WTC11 (cell line): ENCODE measurements around the gene KAT7. TPM values are rescaled to one million over a fixed set of nuclear protein-coding genes. Genes with fewer than 3 reads are reported as not detected.

Experiments used
- ATAC-seq: fragments of 200-7000 bp; cut with Tn5 transposase; 2 replicates; pipeline ENCODE4 v1.10.0; 2021; ENCODE audit warnings: mild to moderate bottlenecking, moderate library complexity
- CTCF ChIA-PET: fragments of 300-600 bp; sonication (Branson Sonifier 250); formaldehyde crosslinking; loops from one replicate; lab custom pipeline; 2021; ENCODE audit warnings: antibody characterized with exemption; lab: Charles Lee
- POLR2A ChIA-PET: fragments of 350-600 bp; sonication (Branson Sonifier 250); formaldehyde crosslinking; loops from one replicate; lab custom pipeline; 2021; ENCODE audit warnings: antibody characterized with exemption; lab: Charles Lee
- DNase-seq: peaks from one replicate; pipeline ENCODE4 v3.0.0; 2021; ENCODE audit warnings: low spot score
- H3K27ac Mint-ChIP-seq: 2 replicates; pipeline ENCODE4 v1.8.0; 2021; ENCODE audit warnings: mixed read lengths
- H3K27me3 Mint-ChIP-seq: 2 replicates; pipeline ENCODE4 v1.8.0; 2021; ENCODE audit warnings: low read depth, mild to moderate bottlenecking, moderate library complexity, mixed read lengths
- H3K36me3 Mint-ChIP-seq: 2 replicates; pipeline ENCODE4 v1.8.0; 2021; ENCODE audit warnings: mixed read lengths
- H3K4me1 Mint-ChIP-seq: 2 replicates; pipeline ENCODE4 v1.8.0; 2022; ENCODE audit warnings: mixed read lengths
- H3K4me3 Mint-ChIP-seq: 2 replicates; pipeline ENCODE4 v1.8.0; 2021; ENCODE audit warnings: mild to moderate bottlenecking, moderate library complexity, mixed read lengths
- H3K9me3 Mint-ChIP-seq: 2 replicates; pipeline ENCODE4 v1.8.0; 2021; ENCODE audit warnings: mixed read lengths
- AFF4 ChIP-seq: sonication (generic); formaldehyde crosslinking; IDR thresholded peaks from 2 replicates; pipeline ENCODE4 v1.8.1; 2023; ENCODE audit warnings: mild to moderate bottlenecking, missing genetic modification reagents, borderline replicate concordance
- AR ChIP-seq: fragments of 250-450 bp; sonication (Bioruptor Pico); IDR thresholded peaks from 2 replicates; pipeline ENCODE4 v1.9.0; 2021; ENCODE audit warnings: mild to moderate bottlenecking
- ATF1 ChIP-seq: sonication (generic); formaldehyde crosslinking; IDR thresholded peaks from 2 replicates; pipeline ENCODE4 v1.8.1; 2023; ENCODE audit warnings: mild to moderate bottlenecking, moderate library complexity, missing genetic modification reagents
- JUN ChIP-seq: sonication (generic); formaldehyde crosslinking; IDR thresholded peaks from 2 replicates; pipeline ENCODE4 v1.8.0; 2023; ENCODE audit warnings: mild to moderate bottlenecking, missing genetic modification reagents
- MLX ChIP-seq: sonication (generic); formaldehyde crosslinking; IDR thresholded peaks from 2 replicates; pipeline ENCODE4 v1.8.1; 2023; ENCODE audit warnings: mild to moderate bottlenecking, missing genetic modification reagents, moderate library complexity
- PRRX2 ChIP-seq: fragments of 250-450 bp; sonication (Bioruptor Pico); IDR thresholded peaks from 2 replicates; pipeline ENCODE4 v1.8.0; 2021; ENCODE audit warnings: mild to moderate bottlenecking
- ZNF219 ChIP-seq: sonication (generic); formaldehyde crosslinking; IDR thresholded peaks from 2 replicates; pipeline ENCODE4 v1.8.0; 2023; ENCODE audit warnings: missing genetic modification reagents, mild to moderate bottlenecking, borderline replicate concordance
- ZNF263 ChIP-seq: sonication (generic); formaldehyde crosslinking; IDR thresholded peaks from 2 replicates; pipeline ENCODE4 v1.8.1; 2022; ENCODE audit warnings: low read depth, mild to moderate bottlenecking, moderate library complexity, missing genetic modification reagents
- ZNF396 ChIP-seq: fragments of 250-450 bp; sonication (Bioruptor Pico); IDR thresholded peaks from 2 replicates; pipeline ENCODE4 v1.8.0; 2021; ENCODE audit warnings: mild to moderate bottlenecking, moderate library complexity, borderline replicate concordance
- ZNF532 ChIP-seq: fragments of 250-450 bp; sonication (Bioruptor Pico); IDR thresholded peaks from 2 replicates; pipeline ENCODE4 v1.9.0; 2021; ENCODE audit warnings: mild to moderate bottlenecking, borderline replicate concordance
- ZNF671 ChIP-seq: fragments of 250-450 bp; sonication (Bioruptor Pico); IDR thresholded peaks from 2 replicates; pipeline ENCODE4 v1.8.0; 2021; ENCODE audit warnings: mild to moderate bottlenecking
- total RNA-seq: library from RNA; stranded (reverse); gene quantifications from 3 replicates; pipeline ENCODE4 v1.2.3, GENCODE V29; 2021
- TF ChIP-seq, protein P1 (sequence below): sonication (generic); formaldehyde crosslinking; IDR thresholded peaks from 2 replicates; pipeline ENCODE4 v1.8.1; 2023; ENCODE audit warnings: mild to moderate bottlenecking, missing genetic modification reagents
- TF ChIP-seq, protein P2 (sequence below): sonication (generic); formaldehyde crosslinking; IDR thresholded peaks from 2 replicates; pipeline ENCODE4 v1.8.0; 2022; ENCODE audit warnings: mild to moderate bottlenecking, missing genetic modification reagents
- TF ChIP-seq, protein P3 (sequence below): sonication (generic); formaldehyde crosslinking; IDR thresholded peaks from 2 replicates; pipeline ENCODE4 v1.8.1; 2022; ENCODE audit warnings: low read depth, missing genetic modification reagents, borderline replicate concordance

Gene KAT7
- total RNA-seq, 1 experiment from 2014 or later, result 199 TPM

DNA sequence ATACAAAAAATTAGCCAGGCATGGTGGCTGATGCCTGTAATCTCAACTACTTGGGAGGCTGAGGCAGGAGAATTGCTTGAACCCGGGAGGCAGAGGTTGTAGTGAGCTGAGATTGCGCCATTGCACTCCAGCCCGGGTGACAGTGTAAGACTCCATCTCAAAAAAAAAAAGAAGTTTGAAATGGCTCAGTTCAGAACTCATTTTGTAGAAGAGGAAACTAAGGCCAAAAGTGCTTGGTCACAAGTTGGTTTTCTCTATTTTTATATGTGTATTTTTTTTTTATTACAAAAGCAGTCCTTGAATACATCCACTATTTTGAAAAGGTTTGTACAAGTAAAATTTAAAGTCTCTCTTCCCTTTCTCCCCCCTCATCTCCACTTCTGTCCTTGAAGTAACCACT is 53.9 kb downstream of the KAT7 start:
- Mint-ChIP-seq H3K27me3 (no peaks in the 10 kb centered on the region), H3K4me1 (peaks cover 3% of the 10 kb centered on the region; the same call in 1 of the 2 replicates), H3K27ac (no peak overlapping the region), H3K9me3 (no peaks in the 10 kb centered on the region)
- TF ChIP-seq JUN (CRISPR knock-in tag) (no peak), ZNF263 (CRISPR knock-in tag) (no peak), PRRX2 (CRISPR knock-in tag) (no peak), ZNF532 (CRISPR knock-in tag) (no peak), AR (no peak), ZNF671 (no peak), MLX (CRISPR knock-in tag) (no peak), ZNF219 (CRISPR knock-in tag) (no peak), ZNF396 (CRISPR knock-in tag) (no peak), ATF1 (CRISPR knock-in tag) (no peak), AFF4 (CRISPR knock-in tag) (no peak)
- TF ChIP-seq, protein P1, sequence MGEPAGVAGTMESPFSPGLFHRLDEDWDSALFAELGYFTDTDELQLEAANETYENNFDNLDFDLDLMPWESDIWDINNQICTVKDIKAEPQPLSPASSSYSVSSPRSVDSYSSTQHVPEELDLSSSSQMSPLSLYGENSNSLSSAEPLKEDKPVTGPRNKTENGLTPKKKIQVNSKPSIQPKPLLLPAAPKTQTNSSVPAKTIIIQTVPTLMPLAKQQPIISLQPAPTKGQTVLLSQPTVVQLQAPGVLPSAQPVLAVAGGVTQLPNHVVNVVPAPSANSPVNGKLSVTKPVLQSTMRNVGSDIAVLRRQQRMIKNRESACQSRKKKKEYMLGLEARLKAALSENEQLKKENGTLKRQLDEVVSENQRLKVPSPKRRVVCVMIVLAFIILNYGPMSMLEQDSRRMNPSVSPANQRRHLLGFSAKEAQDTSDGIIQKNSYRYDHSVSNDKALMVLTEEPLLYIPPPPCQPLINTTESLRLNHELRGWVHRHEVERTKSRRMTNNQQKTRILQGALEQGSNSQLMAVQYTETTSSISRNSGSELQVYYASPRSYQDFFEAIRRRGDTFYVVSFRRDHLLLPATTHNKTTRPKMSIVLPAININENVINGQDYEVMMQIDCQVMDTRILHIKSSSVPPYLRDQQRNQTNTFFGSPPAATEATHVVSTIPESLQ (CRISPR knock-in tag), result no peak
- TF ChIP-seq, protein P2, sequence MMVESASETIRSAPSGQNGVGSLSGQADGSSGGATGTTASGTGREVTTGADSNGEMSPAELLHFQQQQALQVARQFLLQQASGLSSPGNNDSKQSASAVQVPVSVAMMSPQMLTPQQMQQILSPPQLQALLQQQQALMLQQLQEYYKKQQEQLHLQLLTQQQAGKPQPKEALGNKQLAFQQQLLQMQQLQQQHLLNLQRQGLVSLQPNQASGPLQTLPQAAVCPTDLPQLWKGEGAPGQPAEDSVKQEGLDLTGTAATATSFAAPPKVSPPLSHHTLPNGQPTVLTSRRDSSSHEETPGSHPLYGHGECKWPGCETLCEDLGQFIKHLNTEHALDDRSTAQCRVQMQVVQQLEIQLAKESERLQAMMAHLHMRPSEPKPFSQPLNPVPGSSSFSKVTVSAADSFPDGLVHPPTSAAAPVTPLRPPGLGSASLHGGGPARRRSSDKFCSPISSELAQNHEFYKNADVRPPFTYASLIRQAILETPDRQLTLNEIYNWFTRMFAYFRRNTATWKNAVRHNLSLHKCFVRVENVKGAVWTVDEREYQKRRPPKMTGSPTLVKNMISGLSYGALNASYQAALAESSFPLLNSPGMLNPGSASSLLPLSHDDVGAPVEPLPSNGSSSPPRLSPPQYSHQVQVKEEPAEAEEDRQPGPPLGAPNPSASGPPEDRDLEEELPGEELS, result no peak
- TF ChIP-seq, protein P3, sequence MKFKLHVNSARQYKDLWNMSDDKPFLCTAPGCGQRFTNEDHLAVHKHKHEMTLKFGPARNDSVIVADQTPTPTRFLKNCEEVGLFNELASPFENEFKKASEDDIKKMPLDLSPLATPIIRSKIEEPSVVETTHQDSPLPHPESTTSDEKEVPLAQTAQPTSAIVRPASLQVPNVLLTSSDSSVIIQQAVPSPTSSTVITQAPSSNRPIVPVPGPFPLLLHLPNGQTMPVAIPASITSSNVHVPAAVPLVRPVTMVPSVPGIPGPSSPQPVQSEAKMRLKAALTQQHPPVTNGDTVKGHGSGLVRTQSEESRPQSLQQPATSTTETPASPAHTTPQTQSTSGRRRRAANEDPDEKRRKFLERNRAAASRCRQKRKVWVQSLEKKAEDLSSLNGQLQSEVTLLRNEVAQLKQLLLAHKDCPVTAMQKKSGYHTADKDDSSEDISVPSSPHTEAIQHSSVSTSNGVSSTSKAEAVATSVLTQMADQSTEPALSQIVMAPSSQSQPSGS (CRISPR knock-in tag), result no peak
- TF ChIP-seq, all 79 proteins: peak for 0
- POLR2A ChIA-PET, result no interaction called here
- DNase-seq, result no peak
- peaks cover 18% of the 10 kb centered on the region for H3K36me3 Mint-ChIP-seq
- ATAC-seq, result no peak
- CTCF ChIA-PET, result interaction anchor here (0.6 to 0.7 kb wide), 2 partner anchors 184 to 551 kb away, joined by 3 read pairs; no protein-coding TSS in a partner anchor
- no peak overlapping the region for H3K4me3 Mint-ChIP-seq
